HepG2 (cell line): Measurements from ENCODE around the gene RBM19. TPM values are rescaled to one million over a fixed set of nuclear protein-coding genes. Genes with fewer than 3 reads are reported as not detected.

ENCODE experiments used
- ARHGAP35 ChIP-seq: sonication (generic); formaldehyde crosslinking; IDR thresholded peaks from 2 replicates; pipeline ENCODE4 v1.9.0; 2022; ENCODE audit warnings: mild to moderate bottlenecking, inconsistent platforms, moderate library complexity, missing genetic modification reagents, borderline replicate concordance
- ARID5B ChIP-seq: IDR thresholded peaks from 2 replicates; pipeline ENCODE4 v1.4.0; 2020; ENCODE audit warnings: mild to moderate bottlenecking, missing genetic modification reagents
- ATM ChIP-seq: fragments of 450-650 bp; IDR thresholded peaks from 2 replicates; pipeline ENCODE4 v1.7.1; 2017; ENCODE audit warnings: mild to moderate bottlenecking, borderline replicate concordance
- BRD4 ChIP-seq: sonication (generic); formaldehyde crosslinking; IDR thresholded peaks from 2 replicates; pipeline ENCODE4 v1.4.0; 2020; ENCODE audit warnings: missing genetic modification reagents
- DR1 ChIP-seq: sonication (generic); formaldehyde crosslinking; IDR thresholded peaks from 2 replicates; pipeline ENCODE4 v1.8.0; 2021; ENCODE audit warnings: mild to moderate bottlenecking, missing genetic modification reagents, inconsistent platforms
- FOXP4 ChIP-seq: sonication (generic); formaldehyde crosslinking; IDR thresholded peaks from 2 replicates; pipeline ENCODE4 v1.4.0; 2020; ENCODE audit warnings: missing genetic modification reagents
- IRF9 ChIP-seq: sonication (generic); formaldehyde crosslinking; IDR thresholded peaks from 2 replicates; pipeline ENCODE4 v1.8.0; 2022; ENCODE audit warnings: missing genetic modification reagents, mild to moderate bottlenecking, borderline replicate concordance
- LBX2 ChIP-seq: sonication (generic); formaldehyde crosslinking; IDR thresholded peaks from 2 replicates; pipeline ENCODE4 v1.5.0; 2020; ENCODE audit warnings: missing genetic modification reagents, mild to moderate bottlenecking, borderline replicate concordance
- MLLT10 ChIP-seq: sonication (generic); formaldehyde crosslinking; IDR thresholded peaks from 2 replicates; pipeline ENCODE4 v1.4.0; 2020; ENCODE audit warnings: missing genetic modification reagents
- NFYB ChIP-seq: sonication (generic); formaldehyde crosslinking; IDR thresholded peaks from 2 replicates; pipeline ENCODE4 v1.4.0; 2020; ENCODE audit warnings: missing genetic modification reagents
- RXRA ChIP-seq: sonication (generic); formaldehyde crosslinking; IDR thresholded peaks from 2 replicates; pipeline ENCODE4 v1.5.1; 2020; ENCODE audit warnings: missing genetic modification reagents
- SRSF1 ChIP-seq: fragments of 200-400 bp; formaldehyde crosslinking; optimal IDR thresholded peaks from 2 replicates; pipeline ENCODE3; 2017; ENCODE audit warnings: mild to moderate bottlenecking, low read depth, low read length, moderate library complexity
- ZMAT5 ChIP-seq: sonication (generic); formaldehyde crosslinking; IDR thresholded peaks from 2 replicates; pipeline ENCODE4 v1.5.0; 2020; ENCODE audit warnings: mild to moderate bottlenecking, low read depth, missing genetic modification reagents, borderline replicate concordance
- ZNF276 ChIP-seq: sonication (generic); formaldehyde crosslinking; IDR thresholded peaks from 2 replicates; pipeline ENCODE4 v1.4.0; 2020; ENCODE audit warnings: mild to moderate bottlenecking, low read depth, missing genetic modification reagents
- ZNF282 ChIP-seq: fragments of 450-650 bp; IDR thresholded peaks from 2 replicates; pipeline ENCODE4 v1.6.1; 2018; ENCODE audit not compliant: partially characterized antibody
- ZNF546 ChIP-seq: sonication (generic); formaldehyde crosslinking; conservative IDR thresholded peaks from 2 replicates; pipeline ENCODE4 v1.8.1; 2023; ENCODE audit warnings: mild to moderate bottlenecking, missing genetic modification reagents
- ZNF547 ChIP-seq: sonication (generic); formaldehyde crosslinking; IDR thresholded peaks from 2 replicates; pipeline ENCODE4 v1.5.1; 2020; ENCODE audit warnings: mild to moderate bottlenecking, missing genetic modification reagents
- ZNF552 ChIP-seq: sonication (generic); formaldehyde crosslinking; IDR thresholded peaks from 2 replicates; pipeline ENCODE4 v1.9.0; 2022; ENCODE audit warnings: missing genetic modification reagents, mild to moderate bottlenecking, borderline replicate concordance
- ZSCAN12 ChIP-seq: sonication (generic); formaldehyde crosslinking; IDR thresholded peaks from 2 replicates; pipeline ENCODE4 v1.9.0; 2021; ENCODE audit warnings: mild to moderate bottlenecking, missing genetic modification reagents
- polyA plus RNA-seq, 8 experiments: library from polyadenylated mRNA; depleted of rRNA in 3 of 8; stranded (reverse) in 7 of 8; unstranded in 1 of 8; fragments of >200 nt; fragmentation: Illumina TruSeq in 4 of 8; extraction: Trizol in 4 of 8; gene quantifications; 2 replicates each; pipeline versions ENCODE4 v1.2.1 to v1.2.3, GENCODE V29; 2011 to 2016; ENCODE audit warnings: low read depth in 4 of 8, missing spikeins in 1 of 8, mixed read lengths in 1 of 8; ENCODE audit not compliant: insufficient read depth in 1 of 8
- total RNA-seq, 5 experiments: library from RNA; depleted of rRNA; stranded (reverse); fragments of >200 nt; fragmentation: Illumina TruSeq; extraction: Trizol; gene quantifications; 2 replicates each; pipeline ENCODE4 v1.2.3, GENCODE V29; 2016; ENCODE audit warnings: low read depth in 1 of 5

RBM19 gene
- total and polyA plus RNA-seq, 2 of the 13 experiments (the other 11 are each of a cell fraction or from before 2014, with no cell fraction given) = 19.3 to 32.2 TPM

- TF ChIP-seq ZNF276 (no peak), NFYB (CRISPR knock-in tag) (no peak), RXRA (peak; percentile 97), MLLT10 (no peak), ZNF282 (no peak), ZNF546 (CRISPR knock-in tag) (no peak), ZSCAN12 (CRISPR knock-in tag) (no peak), ATM (no peak), ARID5B (CRISPR knock-in tag) (peak; percentile 49; the same call in 1 of the 2 replicates), SRSF1 (no peak), LBX2 (CRISPR knock-in tag) (no peak), DR1 (CRISPR knock-in tag) (no peak), ZNF552 (CRISPR knock-in tag) (no peak; the same call in 1 of the 2 replicates), IRF9 (no peak), ARHGAP35 (CRISPR knock-in tag) (peak; percentile 15; the same call in 1 of the 2 replicates), BRD4 (CRISPR knock-in tag) (no peak; the same call in 1 of the 2 replicates), ZMAT5 (CRISPR knock-in tag) (no peak), ZNF547 (CRISPR knock-in tag) (no peak), FOXP4 (peak; percentile 27)
Measured at GRCh38 chr12:113808095-113808951, 157.8 kb downstream of the RBM19 start (continued).
